Ectodermal cell (in vitro differentiated cells): ENCODE data around the gene FUT8.
"Not testable (repeated sequence)": the region's sequence is repeated elsewhere in the genome, so short reads cannot be mapped to it uniquely, and the experiment has no call there.

Experiments
- H3K27ac ChIP-seq: 2 replicates; pipeline ENCODE4 v1.7.0; 2013; ENCODE audit warnings: mild to moderate bottlenecking, low read depth, low read length; ENCODE audit not compliant: insufficient read depth, poor library complexity, severe bottlenecking
- H3K27me3 ChIP-seq: 2 replicates; pipeline ENCODE4 v1.7.0; 2013; ENCODE audit warnings: mild to moderate bottlenecking, low read length; ENCODE audit not compliant: insufficient read depth, control insufficient read depth, poor library complexity, severe bottlenecking
- H3K36me3 ChIP-seq: one replicate; pipeline ENCODE4 v1.7.0; 2013; ENCODE audit warnings: low read length; ENCODE audit not compliant: control insufficient read depth, insufficient read depth
- H3K4me1 ChIP-seq: one replicate; pipeline ENCODE4 v1.7.0; 2013; ENCODE audit warnings: low read length; ENCODE audit not compliant: control insufficient read depth, insufficient read depth
- H3K4me3 ChIP-seq: 2 replicates; pipeline ENCODE4 v1.7.0; 2013; ENCODE audit warnings: low read depth, low read length, control low read depth; ENCODE audit not compliant: insufficient read depth
- H3K9me3 ChIP-seq: 2 replicates; pipeline ENCODE4 v1.7.0; 2013; ENCODE audit warnings: mild to moderate bottlenecking, low read length, moderate library complexity; ENCODE audit not compliant: control insufficient read depth
- WGBS, 2 experiments: methylation state at CpG; one replicate each; pipeline ENCODE4 v1.1.7; 2013; ENCODE audit warnings: missing lambda C conversion rate in 2 of 2; 5-methylcytosine and 5-hydroxymethylcytosine counted together

FUT8 gene

DNA sequence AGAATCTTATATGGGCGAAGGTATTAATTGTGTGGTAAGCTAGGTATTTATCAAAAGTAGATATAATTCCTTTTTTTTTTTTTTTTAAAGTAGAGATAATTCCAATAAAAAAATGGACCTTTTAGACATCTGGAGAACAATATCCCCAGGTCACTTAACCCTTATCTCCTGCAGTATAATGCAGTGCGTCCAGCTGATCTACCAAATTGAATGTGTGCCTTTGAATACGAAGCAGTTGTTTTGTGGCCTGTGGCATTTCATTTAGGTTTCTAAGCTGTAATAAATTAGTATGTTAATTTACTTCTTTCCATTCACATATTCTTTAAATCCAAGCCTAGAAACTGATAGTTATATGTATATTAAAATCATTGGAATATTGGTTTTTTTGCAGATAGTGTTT is 3.1 kb downstream of the FUT8 start:
- Histone ChIP-seq H3K9me3 (no peaks in the 10 kb centered on the region), H3K36me3 (no peaks in the 10 kb centered on the region), H3K4me1 (peaks cover 3% of the 10 kb centered on the region), H3K4me3 (no peak overlapping the region), H3K27ac (no peak overlapping the region), H3K27me3 (no peaks in the 10 kb centered on the region)
- 86 to 100% methylated on average over 1 of the region's 3 CpGs for WGBS, 2 experiments

DNA sequence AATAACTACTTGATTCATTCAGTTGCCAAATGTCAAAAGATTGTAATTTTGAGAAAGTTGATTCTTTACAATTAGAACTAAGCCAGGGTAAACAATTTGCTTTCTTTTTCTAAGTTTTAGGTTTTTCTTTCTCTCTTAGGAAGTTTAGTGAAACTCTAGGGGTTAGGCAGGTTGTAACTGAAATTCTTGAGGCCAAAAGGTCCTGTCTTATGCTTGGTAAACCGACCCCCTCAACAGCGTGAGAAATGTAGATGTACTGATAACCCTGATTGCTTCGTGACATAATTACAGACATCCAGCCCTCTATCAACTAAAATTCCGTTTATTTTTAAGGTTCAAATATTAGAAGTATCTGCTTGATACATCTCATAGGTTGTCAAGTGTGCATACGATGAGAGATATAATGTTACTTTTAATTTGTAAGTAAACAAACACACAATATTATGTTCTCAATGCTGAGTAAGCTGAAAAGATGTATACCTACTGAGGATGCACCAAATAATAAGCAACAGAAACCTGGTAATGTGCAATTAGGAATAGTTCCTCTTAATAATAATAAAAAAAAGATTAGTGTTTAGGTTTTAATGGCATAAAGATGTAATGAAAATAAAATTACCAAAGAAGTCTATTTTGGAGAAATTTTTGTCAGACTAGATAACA is 7.2 kb downstream of the FUT8 start:
- Histone ChIP-seq H3K36me3 (no peaks in the 10 kb centered on the region), H3K27me3 (no peaks in the 10 kb centered on the region), H3K9me3 (no peaks in the 10 kb centered on the region), H3K4me1 (peaks cover 4% of the 10 kb centered on the region), H3K4me3 (no peak overlapping the region), H3K27ac (no peak overlapping the region)
- 74 to 96% methylated on average over 2 to 5 of the region's 5 CpGs for WGBS, 2 experiments

DNA sequence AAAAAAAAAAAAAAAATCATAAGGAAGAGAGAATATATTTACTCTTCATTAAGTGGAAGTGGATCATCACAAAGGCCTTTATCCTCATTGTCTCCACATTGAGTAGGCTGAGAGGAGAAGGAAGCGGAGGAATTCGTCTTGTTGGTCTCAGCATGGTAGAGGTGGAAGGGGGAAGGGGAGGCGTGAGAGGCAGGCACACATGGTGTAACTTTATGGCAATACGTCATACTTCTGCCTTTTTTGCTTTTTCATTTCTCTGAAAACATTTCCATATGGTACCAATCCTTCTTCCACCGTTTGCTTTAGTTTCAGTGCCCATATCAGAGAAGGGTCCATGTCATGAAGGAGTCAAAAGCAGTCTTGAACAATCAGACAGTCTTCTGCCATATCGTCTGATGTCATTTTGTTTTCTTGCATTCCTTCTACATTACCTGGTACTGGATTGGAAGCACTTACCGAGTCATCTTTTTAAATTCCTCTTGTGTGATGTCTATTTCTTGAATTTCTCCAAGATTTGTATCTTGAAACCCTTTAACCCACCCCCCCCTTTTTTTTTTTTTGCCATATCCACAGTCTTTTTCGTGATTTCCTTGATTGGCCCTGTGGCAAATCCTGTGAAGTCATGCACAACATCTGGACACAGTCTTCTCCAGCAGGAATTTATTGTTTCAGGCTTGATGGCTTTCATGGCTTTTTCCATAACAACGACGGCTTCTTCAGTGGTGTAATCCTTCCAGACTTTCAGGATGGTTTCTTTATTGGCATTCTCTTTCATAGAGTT is 8.9 kb downstream of the FUT8 start:
- peaks cover 4% of the 10 kb centered on the region for H3K4me1 ChIP-seq
- H3K27me3 ChIP-seq, result no peaks in the 10 kb centered on the region
- H3K9me3 ChIP-seq, result no peaks in the 10 kb centered on the region
- WGBS, 2 experiments, result 84 to 90% methylated on average over 9 to 10 of the region's 10 CpGs
- H3K36me3 ChIP-seq, result no peaks in the 10 kb centered on the region
- H3K4me3 ChIP-seq, result no peak overlapping the region
- H3K27ac ChIP-seq, result no peak overlapping the region

DNA sequence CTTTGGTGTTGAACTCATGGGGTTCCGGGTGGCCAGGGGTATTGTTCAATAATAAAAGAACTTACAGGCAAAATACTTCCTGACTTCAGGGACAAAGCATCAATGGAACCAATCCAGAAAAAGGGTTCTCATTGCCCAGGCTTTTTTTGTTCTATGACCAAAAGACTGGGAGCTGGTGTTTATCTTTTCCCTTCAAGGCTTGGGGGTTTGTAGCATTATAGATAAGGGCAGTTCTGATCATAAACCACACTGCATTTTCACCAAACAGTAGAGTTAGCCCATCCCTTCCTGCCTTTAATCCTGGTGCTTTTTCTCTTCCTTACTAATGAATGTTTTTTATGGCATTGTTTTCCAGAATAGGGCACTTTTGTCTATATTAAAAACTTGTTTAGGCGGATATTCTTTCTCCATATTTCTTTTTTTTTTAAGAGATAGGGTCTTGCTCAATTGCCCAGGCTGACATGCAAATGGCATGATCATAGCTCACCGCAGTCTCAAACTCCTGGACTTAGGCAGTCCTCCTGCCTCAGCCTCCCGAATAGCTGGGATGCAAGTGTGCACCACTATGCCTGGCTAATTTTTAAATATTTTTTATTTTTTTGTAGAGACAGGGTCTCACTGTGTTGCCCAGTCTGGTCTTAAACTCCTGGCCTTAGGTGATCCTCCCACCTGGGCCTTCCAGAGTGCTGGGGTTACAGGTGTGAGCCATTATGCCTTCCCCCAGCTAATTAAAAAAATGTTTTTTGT is 9.7 kb downstream of the FUT8 start:
- Histone ChIP-seq H3K4me3 (no peak overlapping the region), H3K27me3 (no peaks in the 10 kb centered on the region), H3K36me3 (no peaks in the 10 kb centered on the region), H3K4me1 (peaks cover 4% of the 10 kb centered on the region), H3K27ac (no peak overlapping the region), H3K9me3 (no peaks in the 10 kb centered on the region)
- 84 to 96% methylated on average over 4 of the region's 4 CpGs for WGBS, 2 experiments

DNA sequence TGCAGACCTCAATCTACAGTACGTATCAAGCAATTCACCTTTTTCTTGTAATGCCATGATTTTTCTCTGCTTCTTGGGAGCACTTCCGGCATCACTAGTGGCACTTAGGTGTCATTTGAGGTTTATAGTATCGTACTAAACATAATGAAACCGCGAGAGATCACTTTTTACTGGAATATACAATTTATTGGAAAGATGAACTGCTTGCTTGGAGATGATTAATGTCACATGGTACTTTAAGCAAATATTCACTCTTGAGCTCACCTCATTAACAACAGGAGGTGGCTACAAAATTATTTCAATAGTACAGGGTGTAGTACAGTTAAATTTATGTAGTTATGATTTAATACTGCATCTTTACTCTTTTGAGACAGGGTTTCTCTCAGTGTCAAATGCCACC is 11.5 kb downstream of the FUT8 start:
- Histone ChIP-seq H3K27me3 (no peaks in the 10 kb centered on the region), H3K9me3 (no peaks in the 10 kb centered on the region), H3K4me3 (no peak overlapping the region), H3K4me1 (peaks cover 4% of the 10 kb centered on the region), H3K27ac (no peak overlapping the region), H3K36me3 (no peaks in the 10 kb centered on the region)
- WGBS, 2 experiments, result 96 to 97% methylated on average over 3 to 5 of the region's 5 CpGs

DNA sequence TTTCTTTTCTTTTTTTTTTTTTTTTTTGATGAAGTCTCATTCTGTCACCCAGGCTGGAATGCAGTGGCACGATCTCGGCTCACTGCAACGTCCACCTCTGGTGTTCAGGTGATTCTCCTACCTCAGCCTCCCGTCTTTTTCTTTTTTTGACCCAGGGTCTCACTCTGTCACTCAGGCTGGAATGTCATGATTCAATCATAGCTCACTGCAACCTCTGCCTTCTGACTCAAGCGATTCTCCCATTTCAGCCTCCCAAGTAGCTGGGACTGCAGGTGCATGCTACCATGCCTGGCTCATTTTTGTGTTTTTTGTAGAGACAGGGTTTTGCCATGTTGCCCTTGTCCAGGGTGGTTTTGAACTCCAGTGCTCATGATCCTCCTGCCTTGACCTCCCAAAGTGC is 12.0 kb downstream of the FUT8 start:
- no peaks in the 10 kb centered on the region for H3K9me3 ChIP-seq
- H3K4me3 ChIP-seq, result no peak overlapping the region
- H3K4me1 ChIP-seq, result peaks cover 4% of the 10 kb centered on the region
- H3K36me3 ChIP-seq, result no peaks in the 10 kb centered on the region
- no peaks in the 10 kb centered on the region for H3K27me3 ChIP-seq
- H3K27ac ChIP-seq, result no peak overlapping the region
- WGBS, 2 experiments, result 79 to 91% methylated on average over 5 of the region's 5 CpGs

DNA sequence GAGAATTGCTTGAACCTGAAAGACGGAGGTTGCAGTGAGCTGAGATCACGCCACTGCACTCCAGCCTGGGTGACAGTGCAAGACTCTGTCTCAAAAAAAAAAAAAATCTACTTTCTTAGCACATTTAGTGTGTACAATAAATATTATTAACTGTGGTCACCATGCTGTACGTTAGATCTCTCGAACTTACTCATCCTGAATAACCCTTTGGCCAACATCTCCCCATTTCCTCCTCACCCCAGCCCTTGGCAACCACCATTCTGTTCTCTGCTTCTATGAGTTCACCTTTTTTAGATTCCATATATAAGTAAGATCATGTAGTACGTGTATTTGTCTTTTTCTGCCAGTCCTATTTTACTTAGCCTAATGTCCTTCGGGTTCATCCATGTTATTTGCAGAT is 13.4 kb downstream of the FUT8 start:
- H3K4me1 ChIP-seq, result peaks cover 4% of the 10 kb centered on the region
- no peak overlapping the region for H3K4me3 ChIP-seq
- no peaks in the 10 kb centered on the region for H3K9me3 ChIP-seq
- no peaks in the 10 kb centered on the region for H3K27me3 ChIP-seq
- WGBS, 2 experiments, result 91 to 98% methylated on average over 6 of the region's 6 CpGs
- no peak overlapping the region for H3K27ac ChIP-seq
- H3K36me3 ChIP-seq, result no peaks in the 10 kb centered on the region

DNA sequence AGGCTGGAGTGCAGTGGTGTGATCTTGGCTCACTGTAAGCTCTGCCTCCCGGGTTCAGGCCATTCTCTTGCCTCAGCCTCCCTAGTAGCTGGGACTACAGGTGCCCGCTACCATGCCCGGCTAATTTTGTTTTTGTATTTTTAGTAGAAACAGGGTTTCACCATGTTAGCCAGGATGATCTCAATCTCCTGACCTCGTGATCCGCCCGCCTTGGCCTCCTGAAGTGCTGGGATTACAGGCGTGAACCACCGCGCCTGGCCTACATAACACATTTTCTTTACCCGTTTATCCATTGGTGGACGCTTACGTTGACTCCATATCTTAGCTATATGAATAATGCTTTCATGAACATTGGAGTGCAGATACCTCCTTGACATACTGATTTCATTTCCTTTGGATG is 14.4 kb downstream of the FUT8 start:
- H3K4me1 ChIP-seq, H3K4me3 ChIP-seq, H3K36me3 ChIP-seq, H3K27me3 ChIP-seq, H3K27ac ChIP-seq, H3K9me3 ChIP-seq: not testable (repeated sequence)
- 91 to 92% methylated on average over 12 of the region's 12 CpGs for WGBS, 2 experiments

DNA sequence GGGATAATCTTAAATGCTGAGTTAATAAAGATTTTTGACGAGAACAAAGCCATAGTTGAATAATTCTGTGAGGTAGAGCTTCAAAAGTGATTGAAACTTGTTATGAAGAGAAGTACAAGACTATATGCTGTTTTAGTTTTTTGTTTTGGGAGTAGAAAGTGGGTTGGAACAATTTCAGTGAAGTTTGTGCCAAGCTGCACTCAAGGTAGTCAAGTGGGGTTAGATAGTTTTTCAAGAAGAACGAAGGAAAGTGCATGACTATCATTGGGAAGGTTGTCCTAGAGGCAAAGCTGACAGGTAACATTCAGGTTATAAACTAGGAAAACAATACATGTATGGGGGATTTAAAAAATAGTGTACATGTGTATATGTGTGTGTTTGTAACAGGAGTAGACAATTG is 16.2 kb downstream of the FUT8 start:
- Histone ChIP-seq H3K9me3 (no peaks in the 10 kb centered on the region), H3K4me1 (no peaks in the 10 kb centered on the region), H3K36me3 (no peaks in the 10 kb centered on the region), H3K27me3 (no peaks in the 10 kb centered on the region), H3K27ac (no peak overlapping the region), H3K4me3 (no peak overlapping the region)
- 97 to 98% methylated on average over 2 of the region's 2 CpGs for WGBS, 2 experiments

DNA sequence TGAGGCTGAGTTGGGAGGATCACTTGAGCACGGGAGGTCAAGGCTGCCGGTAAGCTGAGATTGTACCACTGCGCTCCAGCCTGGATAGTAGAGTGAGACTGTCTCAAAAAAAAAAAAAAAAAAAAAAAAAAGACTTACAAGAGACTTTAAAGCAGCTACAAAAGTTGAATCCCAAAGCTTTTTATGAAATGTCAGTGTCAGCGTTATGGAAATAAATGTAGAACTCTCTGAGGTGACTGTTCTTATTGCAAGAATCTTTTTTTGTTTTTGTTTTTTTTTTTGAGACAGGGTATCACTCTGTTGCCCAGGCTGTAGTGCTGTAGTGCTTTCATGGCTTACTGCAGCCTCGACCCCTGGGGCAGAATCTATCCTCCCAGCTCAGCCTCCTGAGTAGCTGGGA is 17.2 kb downstream of the FUT8 start:
- H3K36me3 ChIP-seq, result no peaks in the 10 kb centered on the region
- H3K9me3 ChIP-seq, result no peaks in the 10 kb centered on the region
- WGBS, 2 experiments, result 96 to 98% methylated on average over 5 of the region's 5 CpGs
- no peaks in the 10 kb centered on the region for H3K27me3 ChIP-seq
- H3K4me1 ChIP-seq, result no peaks in the 10 kb centered on the region
- no peak overlapping the region for H3K4me3 ChIP-seq
- no peak overlapping the region for H3K27ac ChIP-seq
